Measurements from ENCODE around the gene TMEM121. TPM values are rescaled to one million over a fixed set of nuclear protein-coding genes. Genes with fewer than 3 reads are reported as not detected.

Gene TMEM121
- polyA plus RNA-seq, 4 donors, result 3.2 to 7.2 (median 5.4) TPM

DNA sequence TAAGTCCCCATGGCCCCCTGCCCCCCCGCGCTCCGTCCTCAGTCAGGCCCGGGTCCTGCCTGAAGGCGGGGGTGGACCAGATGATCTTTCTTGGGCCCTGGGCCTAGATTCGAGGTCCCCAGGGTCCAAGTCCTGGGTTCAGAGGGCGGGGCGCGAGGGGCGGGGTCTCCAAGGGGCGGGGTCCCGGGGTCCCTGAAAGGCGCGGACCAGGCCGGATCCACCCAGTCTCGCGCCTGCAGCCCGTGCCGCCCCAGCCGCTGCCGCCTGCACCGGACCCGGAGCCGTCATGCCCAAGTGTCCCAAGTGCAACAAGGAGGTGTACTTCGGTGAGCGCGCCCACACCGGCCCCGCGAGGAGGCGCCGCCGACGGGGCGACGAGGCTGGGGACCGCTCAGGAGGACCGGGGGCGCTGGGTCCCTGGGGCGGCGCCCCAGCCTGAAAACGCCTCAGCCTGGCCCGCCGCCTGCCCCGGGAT lies 39.4 kb upstream of the TMEM121 start:
- DNase-seq (ENCODE audit: low read depth in 4 of 4, low spot score in 2 of 4), result no peak

DNA sequence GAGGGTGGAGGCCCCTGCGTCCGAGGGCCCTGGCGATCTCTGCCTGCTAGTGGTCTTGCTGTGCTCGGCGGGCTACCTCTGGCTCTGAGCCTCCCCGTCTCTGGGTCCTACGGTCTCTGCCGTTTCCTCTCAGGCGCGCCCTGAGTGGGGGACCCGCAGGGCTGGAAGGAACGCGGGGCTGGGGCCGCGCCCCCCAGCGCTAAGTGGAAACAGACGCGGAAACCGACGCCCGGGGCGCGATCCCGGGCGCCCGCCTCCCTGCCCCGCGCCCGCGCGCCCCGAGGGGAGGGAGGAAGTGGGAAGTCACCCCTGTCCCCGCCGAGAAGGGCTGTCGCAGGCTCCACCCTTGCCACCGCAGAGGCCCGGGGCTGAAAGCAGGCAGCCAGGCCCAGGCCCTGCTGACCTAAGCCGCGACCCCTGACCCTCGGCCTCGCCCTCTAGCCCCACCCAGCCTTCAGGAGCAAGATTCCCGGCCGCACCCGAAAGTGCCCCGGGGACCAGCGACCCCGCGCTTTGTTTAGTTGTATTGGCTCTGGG lies 38.9 kb upstream of the TMEM121 start:
- DNase-seq (ENCODE audit: low read depth in 4 of 4, low spot score in 2 of 4), result no peak

DNA sequence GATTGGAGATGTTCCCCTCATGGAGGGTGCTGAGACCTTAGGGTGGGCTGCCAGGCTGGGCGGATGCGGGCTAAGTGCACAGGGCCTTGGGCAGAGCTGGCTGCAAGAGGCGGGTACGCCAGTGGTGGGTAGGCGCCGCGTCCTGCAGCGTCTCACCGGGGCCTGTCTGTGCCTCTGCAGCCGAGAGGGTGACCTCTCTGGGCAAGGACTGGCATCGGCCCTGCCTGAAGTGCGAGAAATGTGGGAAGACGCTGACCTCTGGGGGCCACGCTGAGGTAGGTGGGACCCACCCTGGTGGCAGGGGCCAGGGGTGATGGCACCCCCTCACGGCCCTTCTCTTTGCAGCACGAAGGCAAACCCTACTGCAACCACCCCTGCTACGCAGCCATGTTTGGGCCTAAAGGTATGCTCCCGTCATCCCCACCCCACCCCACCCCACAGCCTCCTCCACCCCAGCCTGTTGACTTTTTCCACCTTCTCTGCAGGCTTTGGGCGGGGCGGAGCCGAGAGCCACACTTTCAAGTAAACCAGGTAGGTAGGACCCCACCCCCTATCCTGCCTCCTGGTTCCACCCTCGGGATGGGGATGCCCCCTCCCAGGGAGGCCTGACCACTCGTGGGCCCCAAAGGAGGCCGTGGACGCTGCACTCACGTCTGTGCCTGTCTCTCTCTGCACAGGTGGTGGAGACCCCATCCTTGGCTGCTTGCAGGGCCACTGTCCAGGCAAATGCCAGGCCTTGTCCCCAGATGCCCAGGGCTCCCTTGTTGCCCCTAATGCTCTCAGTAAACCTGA lies 38.2 kb upstream of the TMEM121 start:
- DNase-seq (ENCODE audit: low read depth in 4 of 4, low spot score in 2 of 4), result no peak

DNA sequence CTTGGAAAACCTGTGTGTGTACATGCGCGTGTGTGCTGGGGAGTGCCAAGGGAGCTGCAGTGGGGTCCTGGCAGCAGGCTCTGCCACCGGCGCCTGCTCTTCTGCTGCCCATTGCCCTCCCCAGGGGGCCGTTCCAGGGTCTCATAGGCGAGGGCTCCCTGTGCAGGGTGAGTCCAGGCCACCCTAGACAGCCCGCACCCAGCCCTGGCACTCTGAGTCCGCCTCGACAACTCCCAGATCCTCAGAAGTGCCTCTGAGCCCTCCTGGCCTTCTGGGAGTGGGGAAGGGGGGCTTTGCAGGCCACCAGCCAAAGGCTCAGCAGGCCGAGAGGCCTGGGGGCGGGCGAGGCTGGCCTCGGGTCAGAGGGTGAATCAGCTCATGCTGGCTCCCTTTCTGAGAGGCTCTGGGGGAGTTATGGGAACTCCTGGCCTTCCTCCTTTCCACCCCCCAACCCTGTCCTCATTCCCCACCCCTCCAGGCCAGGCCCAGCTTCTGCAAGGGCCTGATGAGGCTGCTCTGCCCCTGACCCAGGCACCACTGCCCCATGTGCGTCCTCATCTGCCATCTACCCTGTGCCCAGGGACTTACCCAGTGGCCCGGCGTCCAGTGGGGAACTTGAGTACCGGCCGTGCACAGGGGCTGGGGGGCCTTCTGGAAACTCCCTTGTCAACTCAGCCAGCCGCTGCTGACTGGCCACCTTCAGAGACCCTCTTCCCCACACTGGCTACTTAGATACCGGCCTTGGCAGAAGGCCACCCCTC lies 37.4 kb upstream of the TMEM121 start:
- no peak for DNase-seq (ENCODE audit: low read depth in 4 of 4, low spot score in 2 of 4)

- DNase-seq (ENCODE audit: low read depth in 4 of 4, low spot score in 2 of 4), result peak in 3 of 4 donors; percentile 73 to 91 (median 81)
These were observed 36.7 kb upstream of the TMEM121 start for GRCh38 chr14:105489542-105490266.

DNA sequence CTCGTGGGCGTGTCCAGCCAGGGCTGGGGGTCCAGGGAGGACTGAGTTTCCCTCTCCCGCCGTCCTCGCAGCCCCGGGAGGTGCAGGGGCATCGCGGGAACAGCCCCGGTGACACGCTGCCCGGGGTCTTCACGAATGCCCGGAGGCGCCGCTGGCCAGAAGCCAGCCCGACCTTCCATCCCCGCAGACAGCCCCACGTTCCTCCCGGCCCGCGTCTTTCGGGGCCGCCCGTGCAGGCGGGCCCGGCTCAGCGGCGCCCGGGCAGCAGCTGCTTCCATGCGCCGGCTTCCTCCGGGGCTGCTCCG lies 36.2 kb upstream of the TMEM121 start:
- no peak for DNase-seq (ENCODE audit: low read depth in 4 of 4, low spot score in 2 of 4)

- peak; percentile 97 to 100 (median 99) for DNase-seq (ENCODE audit: low read depth in 4 of 4, low spot score in 2 of 4)
These were observed 35.6 kb upstream of the TMEM121 start, which contains the start of gene TEDC1 for GRCh38 chr14:105490572-105491365. Gene TEDC1, plus strand, starts transcription at chr14:105491246. Its CDS starts 130 bp downstream, at chr14:105491376.

GRCh38 chr14:105491366-105491973 lies 34.9 kb upstream of the TMEM121 start:
- no peak for DNase-seq (ENCODE audit: low read depth in 4 of 4, low spot score in 2 of 4)

DNA sequence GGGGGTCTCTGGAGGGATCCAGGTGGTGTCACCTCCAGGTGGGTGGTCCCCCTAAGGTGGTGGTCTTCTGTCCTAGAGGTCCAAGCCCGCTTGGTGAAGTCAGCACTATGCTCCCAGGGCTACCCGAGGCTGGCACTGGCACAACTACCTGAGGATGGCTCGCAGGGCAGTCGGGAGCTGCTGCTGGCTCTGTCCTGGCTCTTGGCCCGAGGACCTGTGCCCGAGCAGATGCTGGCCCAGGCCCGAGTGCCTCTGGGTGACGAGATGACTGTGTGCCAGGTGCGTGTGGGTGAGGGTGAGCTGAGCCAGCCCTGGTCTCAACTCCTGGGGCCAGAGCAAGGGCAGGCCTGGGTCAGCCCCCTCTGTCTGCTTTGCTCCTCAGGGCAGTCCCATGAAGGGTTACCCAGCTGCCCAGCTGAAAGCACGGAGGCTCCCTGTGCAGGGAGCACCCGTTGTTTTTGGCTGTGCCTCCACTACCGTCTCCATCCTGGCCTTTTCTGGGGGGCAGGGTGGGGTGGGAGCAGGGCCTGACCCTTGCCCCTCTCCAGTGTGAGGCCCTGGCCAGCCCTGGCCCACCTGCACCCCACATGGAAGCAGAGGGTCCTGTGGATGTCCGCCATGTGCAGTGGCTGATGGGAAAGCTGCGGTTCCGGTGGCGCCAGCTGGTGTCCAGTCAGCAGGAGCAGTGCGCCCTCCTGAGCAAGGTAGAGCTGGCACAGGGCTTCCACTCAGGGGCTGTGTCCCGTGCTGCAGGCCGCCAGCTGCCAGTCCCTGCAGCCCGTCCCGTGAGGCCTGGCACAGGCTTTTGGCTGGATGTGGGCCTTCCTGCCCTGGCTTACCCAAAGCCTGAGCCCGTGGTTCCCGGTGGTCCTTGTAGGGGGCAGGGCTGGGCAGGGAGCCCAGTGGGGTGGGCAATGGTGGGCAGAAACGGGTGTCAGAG lies 34.1 kb upstream of the TMEM121 start:
- no peak for DNase-seq (ENCODE audit: low read depth in 4 of 4, low spot score in 2 of 4)

DNA sequence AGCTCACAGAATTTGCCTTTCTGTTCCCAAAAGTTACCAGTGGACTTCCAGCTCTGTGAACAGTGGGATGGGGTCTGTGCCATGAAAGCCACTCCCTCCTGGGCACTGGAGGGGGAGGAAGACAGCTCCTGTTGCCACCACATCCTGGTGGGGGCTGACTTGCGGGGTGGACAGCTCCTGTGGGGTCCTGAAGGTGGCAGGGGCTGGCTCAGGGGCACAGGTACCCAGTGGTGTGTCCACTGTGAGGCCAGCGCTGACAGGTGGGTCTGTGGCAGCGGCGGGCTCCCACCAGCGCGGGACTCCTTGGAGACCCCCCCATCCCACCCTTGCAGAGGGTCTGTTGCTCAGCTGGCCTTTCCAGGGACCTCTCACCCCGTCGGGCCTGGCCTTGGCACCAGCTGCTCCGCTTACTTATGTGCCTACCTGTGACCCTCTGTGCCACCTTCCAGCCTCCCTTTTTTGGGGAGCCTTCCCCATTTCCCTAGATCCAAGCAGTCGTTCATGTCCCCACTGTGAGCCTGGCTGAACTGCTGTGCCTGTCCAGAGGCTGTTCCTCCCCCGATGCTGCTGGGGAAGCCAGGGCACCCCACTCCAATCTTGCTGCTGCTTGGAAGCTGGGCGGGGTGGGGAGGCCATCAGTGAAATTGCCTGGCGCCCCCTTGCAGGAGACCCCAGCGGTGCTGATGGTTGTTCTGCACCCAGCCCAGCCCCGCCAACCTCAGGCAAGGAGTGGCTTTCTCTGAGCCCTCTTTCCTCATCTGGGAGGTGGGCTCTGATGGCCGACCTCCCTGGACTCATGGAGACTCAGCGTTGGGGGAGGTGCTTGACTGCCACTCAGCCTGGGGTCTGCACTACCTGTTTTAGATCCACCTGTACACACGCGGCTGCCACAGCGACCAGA lies 33.2 kb upstream of the TMEM121 start:
- no peak for DNase-seq (ENCODE audit: low read depth in 4 of 4, low spot score in 2 of 4)

DNA sequence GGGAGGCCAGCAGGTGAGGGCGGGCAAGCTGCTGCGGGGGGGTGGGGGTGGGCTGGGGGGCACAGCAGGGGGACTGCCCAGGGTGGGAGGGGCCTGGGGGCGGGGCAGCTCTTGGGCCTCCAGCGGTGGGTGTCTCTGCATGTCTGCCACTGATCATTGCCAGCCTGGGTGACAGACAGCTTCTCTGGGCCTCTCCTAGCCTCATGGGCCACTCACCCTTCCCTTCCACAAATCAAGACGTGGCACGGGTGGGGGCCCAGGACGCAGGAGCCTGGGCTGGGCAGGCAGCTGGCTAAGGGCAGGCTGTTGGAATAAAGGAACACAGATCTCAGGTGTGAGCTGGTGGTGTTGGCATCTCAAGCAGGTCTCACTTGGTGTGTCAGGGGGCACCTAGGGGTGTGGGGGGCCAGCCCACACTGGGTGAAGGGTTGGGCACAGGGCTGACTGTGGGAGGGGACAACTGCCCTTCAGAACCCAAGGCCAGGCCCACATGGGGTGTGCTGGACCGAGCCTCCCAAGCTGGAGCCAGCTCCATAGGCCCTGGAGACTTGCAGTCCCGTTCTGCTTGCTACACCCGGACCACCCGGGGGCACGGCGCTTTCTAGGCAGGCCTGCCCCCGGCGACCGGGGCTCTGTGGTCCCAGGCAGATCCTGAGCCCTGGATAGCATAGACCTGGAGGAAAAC lies 32.3 kb upstream of the TMEM121 start:
- no peak for DNase-seq (ENCODE audit: low read depth in 4 of 4, low spot score in 2 of 4)

- DNase-seq (ENCODE audit: low read depth in 4 of 4, low spot score in 2 of 4), result no peak
These were observed 31.8 kb upstream of the TMEM121 start for GRCh38 chr14:105494606-105494929.

DNA sequence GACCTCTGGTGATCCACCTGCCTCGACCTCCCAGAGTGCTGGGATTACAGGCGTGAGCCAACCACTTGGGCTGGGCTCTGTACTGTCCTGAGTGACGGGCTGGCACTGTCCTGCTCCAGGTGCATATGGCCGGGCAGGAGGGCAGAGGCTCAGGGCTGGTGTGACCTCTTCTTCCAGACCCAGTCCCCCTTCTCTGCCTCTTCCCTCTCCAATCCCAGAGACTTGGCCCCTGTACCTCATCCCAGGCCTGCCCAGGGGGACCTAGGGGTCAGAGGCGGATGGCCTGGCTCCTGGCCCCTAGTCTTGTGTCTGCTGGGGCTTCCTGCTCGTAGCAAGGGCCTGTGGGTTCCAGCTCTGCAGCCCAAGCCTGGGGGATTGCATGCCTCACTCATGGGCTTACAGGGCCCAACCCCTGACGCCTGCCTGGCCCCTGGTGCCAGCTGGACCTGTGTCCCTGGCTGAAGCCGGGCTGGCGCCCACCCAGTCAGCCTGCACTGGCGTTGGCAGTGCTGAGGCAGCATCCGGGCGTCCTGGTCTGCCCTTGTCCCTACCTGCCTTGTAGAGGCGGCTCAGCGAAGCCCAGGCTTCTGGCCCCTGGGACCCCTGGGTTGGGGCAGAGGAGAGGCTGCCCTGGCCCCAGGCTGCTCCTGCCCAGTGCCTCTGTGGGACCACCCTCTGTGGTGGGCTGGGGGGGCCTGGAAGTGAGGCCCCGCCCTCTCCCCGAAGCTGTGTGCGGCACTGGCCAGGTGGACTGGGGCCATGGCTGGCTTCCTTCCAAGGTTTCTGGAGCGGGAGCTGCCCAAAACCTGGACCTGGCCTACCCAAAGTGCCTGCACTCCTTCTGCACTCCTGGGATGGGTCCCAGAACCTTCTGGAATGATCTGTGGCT lies 31.0 kb upstream of the TMEM121 start:
- DNase-seq (ENCODE audit: low read depth in 4 of 4, low spot score in 2 of 4), result no peak

- DNase-seq (ENCODE audit: low read depth in 4 of 4, low spot score in 2 of 4), result no peak
These were observed 30.2 kb upstream of the TMEM121 start for GRCh38 chr14:105495990-105496830.

All from left renal cortex interstitium (tissue), 4 donors.